ENCODE measurements around the gene FAM20C.
"Not testable (repeated sequence)": the region's sequence is repeated elsewhere in the genome, so short reads cannot be mapped to it uniquely, and the experiment has no call there.

Gene FAM20C

DNA sequence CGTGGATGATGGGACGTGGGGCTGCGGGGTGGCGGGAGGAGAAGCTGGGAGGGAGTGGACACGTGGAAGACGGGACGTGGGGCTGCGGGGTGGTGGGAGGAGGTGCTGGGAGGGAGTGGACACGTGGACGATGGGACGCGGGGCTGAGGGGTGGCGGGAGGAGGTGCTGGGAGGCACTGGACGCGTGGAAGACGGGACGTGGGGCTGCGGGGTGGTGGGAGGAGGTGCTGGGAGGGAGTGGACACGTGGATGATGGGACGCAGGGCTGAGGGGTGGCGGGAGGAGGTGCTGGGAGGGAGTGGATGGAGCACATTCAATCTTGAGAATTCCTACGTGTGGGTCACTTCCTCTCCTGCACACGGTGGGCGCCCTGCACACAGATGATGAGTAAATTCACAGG, 104.8 kb downstream of the FAM20C start:
- DNase-seq, result not testable (repeated sequence)

DNA sequence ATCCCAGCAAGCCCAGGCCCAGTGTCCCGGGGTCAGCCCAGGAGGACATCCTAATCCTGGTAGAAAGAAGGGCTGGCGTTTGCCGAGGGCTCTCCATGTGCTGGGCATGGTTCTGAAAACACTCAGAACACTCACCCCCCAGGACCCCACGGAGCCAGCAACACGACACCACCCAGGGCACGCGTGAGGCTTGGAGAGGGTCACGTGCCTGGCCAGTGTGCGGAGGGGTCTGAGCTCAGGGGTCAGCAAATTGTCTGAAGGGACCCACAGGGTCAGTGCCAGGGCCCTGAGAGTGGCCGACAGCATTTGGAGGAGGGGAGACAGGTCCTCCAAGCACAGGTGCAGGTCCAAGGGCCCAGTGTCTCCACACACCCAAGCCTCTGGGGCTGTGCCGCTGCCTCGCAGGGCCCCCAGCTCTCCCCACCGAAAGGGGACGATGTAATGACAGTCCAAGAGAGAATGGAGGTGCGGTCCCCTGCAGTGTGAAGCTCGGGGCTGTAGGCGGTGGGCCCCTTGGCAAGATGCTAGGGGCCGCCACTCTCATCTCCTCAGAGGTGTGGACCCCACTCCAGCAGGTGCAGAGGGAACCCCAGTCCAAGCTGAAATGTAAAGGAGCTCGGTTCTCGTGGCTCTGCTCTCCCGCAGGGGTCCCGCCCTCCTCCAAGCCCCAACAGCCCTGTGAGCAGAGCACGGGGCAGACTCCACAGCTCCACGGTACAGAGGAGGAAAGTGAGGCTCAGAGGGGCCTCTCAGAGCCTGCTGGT, 105.4 kb downstream of the FAM20C start:
- no peak for DNase-seq

DNA sequence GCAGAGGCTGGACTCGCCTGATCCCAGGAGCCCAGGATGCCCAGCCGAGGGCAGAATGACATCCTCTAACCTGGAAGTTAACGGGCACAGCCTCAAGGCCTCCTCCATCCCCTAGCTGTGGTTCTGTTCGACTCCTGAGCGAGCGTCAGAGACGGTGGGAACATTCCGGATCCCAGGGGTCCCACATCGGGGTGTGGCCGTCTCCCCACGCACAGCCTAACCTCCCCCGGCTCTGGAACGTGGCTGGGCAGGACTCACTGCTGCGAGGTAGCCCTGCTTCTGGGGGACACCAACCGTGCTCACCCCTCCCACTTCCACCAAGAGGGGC, 106.0 kb downstream of the FAM20C start:
- no peak for DNase-seq

DNA sequence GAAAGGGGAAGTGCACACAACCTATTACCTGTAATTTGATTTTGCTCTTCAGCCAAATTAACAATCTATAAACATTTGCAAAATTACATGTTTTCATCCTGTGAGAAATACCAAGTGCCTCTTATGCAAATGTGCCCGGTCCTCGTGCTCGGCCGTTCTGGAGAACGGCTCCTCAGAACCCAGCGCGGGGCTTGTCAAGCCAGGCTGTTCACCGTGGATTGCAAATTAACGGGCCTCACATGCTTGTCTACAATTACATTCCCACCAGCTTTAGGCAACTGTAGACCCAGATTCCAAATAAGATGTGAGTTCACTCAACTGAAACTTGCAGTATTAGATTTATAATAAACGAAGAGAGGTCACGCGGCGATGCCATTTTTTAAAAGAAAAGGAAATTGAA, 106.4 kb downstream of the FAM20C start:
- DNase-seq, result no peak

GRCh38 chr7:299169-299568, 106.8 kb downstream of the FAM20C start:
- DNase-seq, result no peak

DNA sequence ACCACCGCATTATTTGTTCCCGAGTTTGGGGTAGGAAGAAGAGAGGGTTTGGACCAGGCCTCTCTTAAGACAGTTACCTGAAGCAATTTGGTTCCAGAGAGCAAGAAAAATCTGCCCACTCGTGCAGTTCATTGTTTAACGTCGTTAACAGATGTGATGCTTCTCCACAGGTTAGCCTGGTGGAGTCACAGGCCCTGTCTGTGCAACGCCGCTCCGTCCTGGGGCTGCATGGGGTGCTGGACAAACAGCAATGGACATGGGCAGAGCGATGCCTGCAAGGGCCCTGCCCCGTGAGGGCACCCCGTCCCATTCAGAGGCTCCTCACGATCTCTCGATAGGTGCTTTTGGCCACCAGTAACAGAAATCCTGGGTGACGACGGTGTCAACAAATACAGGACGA, 107.3 kb downstream of the FAM20C start:
- DNase-seq, result no peak

- DNase-seq, result no peak
Observed at GRCh38 chr7:300048-300447, 107.7 kb downstream of the FAM20C start.

GRCh38 chr7:300546-301290, 108.3 kb downstream of the FAM20C start:
- DNase-seq, result no peak

DNA sequence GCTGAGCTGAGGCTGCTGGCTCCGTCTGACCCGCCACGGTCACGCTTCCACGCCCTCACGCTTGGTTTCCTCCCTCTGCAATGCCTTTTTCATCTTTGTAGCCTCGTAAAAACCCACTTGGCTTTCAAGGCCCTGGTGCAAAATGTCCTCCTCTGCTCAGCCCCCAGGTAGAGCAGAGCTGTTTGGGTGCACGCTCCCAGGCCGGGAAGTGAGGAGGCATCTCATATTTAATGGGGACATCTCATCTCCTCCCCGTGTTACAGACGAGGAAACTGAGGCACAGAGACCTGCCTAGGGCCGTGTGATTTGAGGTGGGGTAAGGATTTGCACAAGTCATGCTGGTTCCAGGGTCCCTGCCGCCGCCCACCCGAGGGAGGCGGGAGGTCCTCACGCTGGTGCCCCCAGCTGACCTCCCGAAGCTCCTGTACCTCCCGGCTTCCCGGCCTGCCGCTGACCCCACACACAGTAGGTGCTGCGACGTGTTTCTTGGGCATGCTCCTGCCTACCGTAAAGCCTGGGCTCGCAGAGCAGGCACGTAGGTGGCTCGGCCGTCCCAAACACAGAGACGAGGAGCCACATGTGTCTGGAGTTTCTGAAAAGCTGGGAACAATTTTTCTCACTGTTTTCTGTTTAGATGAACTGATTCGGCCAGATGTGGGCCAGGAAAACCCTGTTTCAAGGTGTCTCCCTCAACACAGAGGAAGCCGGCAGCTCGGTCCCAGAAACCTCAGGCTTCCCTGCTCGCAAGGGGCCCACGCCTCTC, 109.1 kb downstream of the FAM20C start:
- no peak for DNase-seq

- DNase-seq, result no peak
Observed at GRCh38 chr7:302054-302992, 110.0 kb downstream of the FAM20C start.

DNA sequence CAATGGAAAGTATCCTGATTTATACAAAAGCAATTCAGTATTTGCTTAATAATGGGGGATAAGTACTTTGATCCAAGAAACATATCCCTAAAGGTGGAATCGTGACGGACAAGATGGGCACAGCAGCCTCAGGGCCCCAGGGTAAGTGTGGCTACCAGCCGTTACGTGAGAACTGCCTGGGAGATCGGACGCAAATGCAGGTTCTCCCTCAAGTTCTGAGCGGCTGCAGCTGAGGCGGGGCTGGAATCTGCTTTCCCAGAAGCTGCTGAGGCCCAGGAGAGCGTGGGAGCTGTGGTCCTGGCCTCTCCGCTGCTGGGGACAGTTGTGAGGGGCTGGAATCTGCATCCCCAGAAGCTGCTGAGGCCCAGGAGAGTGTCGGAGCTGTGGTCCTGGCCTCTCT, 111.1 kb downstream of the FAM20C start:
- DNase-seq, result no peak

DNA sequence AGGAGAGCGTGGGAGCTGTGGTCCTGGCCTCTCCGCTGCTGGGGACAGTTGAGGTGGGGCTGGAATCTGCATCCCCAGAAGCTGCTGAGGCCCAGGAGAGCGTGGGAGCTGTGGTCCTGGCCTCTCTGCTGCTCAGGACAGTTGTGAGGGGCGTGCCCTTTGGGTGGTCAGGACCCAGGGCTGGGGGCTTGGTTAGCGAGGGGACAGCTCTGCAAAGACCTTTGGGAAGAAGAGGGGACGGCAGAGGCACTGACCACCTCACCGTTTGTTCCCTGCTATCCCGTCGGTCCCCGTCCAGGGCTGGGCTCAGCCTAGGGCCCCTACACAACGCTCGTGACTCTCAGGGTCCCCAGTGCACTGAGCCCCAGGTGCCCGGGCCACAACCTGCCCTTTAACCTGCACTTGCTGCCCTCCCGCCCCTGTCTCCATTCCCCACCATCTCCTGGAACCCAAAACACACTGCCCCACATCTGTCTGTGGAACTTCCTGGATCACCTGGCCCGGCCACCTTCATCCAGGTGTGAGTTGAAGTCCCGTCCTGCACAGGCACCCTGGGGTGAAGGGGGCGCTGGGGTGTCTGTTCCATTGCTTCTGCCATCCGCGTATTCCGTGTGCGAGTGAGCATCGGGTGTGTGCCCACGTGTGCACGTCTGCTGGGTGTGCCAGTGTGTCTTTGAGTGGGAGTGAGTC, 111.7 kb downstream of the FAM20C start:
- no peak for DNase-seq

- no peak for DNase-seq
Observed at GRCh38 chr7:304574-305409, 112.4 kb downstream of the FAM20C start.

GRCh38 chr7:305410-306151, 113.2 kb downstream of the FAM20C start:
- no peak for DNase-seq

DNA sequence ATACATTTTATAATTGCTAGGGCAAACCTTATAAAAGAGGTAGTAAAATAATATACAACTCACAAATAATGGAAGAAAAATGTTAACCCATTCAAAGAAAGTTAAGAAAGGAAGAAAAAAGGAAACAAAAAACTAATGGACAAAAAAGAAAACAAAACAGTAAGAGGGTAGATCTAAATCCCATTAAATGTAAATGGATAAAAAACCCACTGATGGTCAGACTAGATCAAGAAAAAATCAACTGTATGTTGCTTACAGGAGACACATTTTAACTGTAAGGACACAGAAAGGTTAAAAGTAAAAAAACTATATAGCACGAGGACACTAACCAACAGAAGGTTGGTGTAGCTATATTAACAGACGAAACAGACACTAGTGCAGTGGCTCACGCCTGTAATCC, 115.6 kb downstream of the FAM20C start:
- DNase-seq, result no peak

GRCh38 chr7:309586-310228, 117.3 kb downstream of the FAM20C start:
- no peak for DNase-seq

All from stimulated activated CD4-positive, alpha-beta T cell treated with anti-CD3 and anti-CD28 coated beads, Interleukin-4, amount 100 ng/mL, for 24 hours (primary cell).